ENCODE measurements around the gene ZER1. TPM values are rescaled to one million over a fixed set of nuclear protein-coding genes. Genes with fewer than 3 reads are reported as not detected.

The ZER1 gene
- total RNA-seq, 4 donors from 2014 or later, result 63.6 to 115 (median 105) TPM

- H3K27ac ChIP-seq, result no peak overlapping the region
- no peak for TF ChIP-seq POLR2A (IDR thresholded peaks at IDR 0.05)
- intact Hi-C loops (cut with DNase I; ENCODE audit: low total_unique reads), result no loop called here
- no peaks in the 10 kb centered on the region for H3K9me3 ChIP-seq
- DNase-seq, result no peak
- in situ Hi-C loops (cut with MboI; ENCODE audit: low sequenced_read_pairs in 4 of 4), result no loop called here
- no peaks in the 10 kb centered on the region for H3K27me3 ChIP-seq
- H3K4me1 ChIP-seq, result peaks cover 0 to 8% of the 10 kb centered on the region in 2 donors
- peaks cover 0 to 28% of the 10 kb centered on the region in 2 donors for H3K36me3 ChIP-seq
- no peak overlapping the region for H3K4me3 ChIP-seq
- ATAC-seq, result no peak
Observed at GRCh38 chr9:128728298-128728697, 43.4 kb downstream of the ZER1 start.

DNA sequence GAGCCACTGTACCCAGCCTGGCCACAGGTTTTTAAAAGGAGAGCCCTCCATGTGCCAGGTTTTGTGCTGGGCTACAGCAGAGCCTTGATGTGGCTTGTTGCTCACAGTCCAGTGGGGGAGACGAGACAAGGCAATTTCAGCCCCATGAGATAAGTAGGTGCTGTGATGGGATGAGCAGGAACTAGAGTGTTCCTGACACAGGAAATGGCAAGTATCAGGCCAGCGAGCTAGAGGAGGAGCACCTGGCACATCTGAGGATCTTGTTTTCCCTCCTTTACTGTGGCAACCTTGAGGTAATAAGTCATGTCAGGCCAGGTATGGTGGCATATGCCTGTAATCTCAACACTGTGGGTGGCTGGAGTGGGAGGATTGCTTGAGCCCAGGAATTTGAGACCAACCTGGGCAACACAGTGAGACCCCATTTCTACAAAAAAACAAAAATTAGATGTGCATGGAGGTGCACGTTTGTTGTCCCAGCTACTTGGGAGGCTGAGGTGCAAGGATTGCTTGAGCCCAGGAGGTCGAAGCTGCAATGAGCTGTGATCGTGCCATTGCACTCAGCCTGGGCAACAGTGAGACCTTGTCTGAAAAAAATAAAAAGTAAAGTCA, 44.0 kb downstream of the ZER1 start:
- no peaks in the 10 kb centered on the region for H3K27me3 ChIP-seq
- H3K27ac ChIP-seq, result no peak overlapping the region
- H3K4me3 ChIP-seq, result no peak overlapping the region
- no peak for TF ChIP-seq POLR2A (IDR thresholded peaks at IDR 0.05)
- TF ChIP-seq, protein P1, sequence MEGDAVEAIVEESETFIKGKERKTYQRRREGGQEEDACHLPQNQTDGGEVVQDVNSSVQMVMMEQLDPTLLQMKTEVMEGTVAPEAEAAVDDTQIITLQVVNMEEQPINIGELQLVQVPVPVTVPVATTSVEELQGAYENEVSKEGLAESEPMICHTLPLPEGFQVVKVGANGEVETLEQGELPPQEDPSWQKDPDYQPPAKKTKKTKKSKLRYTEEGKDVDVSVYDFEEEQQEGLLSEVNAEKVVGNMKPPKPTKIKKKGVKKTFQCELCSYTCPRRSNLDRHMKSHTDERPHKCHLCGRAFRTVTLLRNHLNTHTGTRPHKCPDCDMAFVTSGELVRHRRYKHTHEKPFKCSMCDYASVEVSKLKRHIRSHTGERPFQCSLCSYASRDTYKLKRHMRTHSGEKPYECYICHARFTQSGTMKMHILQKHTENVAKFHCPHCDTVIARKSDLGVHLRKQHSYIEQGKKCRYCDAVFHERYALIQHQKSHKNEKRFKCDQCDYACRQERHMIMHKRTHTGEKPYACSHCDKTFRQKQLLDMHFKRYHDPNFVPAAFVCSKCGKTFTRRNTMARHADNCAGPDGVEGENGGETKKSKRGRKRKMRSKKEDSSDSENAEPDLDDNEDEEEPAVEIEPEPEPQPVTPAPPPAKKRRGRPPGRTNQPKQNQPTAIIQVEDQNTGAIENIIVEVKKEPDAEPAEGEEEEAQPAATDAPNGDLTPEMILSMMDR (IDR thresholded peaks at IDR 0.05 in 4 of 5, conservative IDR thresholded peaks at IDR 0.05 in 1 of 5), result no peak
- ATAC-seq (no peak), DNase-seq (no peak)
- intact Hi-C loops (cut with DNase I; ENCODE audit: low total_unique reads) (no loop called here), in situ Hi-C loops (cut with MboI; ENCODE audit: low sequenced_read_pairs in 4 of 4) (no loop called here)
- peaks cover 0 to 23% of the 10 kb centered on the region in 2 donors for H3K36me3 ChIP-seq
- H3K4me1 ChIP-seq, result peaks cover 0 to 8% of the 10 kb centered on the region in 2 donors
- no peaks in the 10 kb centered on the region for H3K9me3 ChIP-seq

DNA sequence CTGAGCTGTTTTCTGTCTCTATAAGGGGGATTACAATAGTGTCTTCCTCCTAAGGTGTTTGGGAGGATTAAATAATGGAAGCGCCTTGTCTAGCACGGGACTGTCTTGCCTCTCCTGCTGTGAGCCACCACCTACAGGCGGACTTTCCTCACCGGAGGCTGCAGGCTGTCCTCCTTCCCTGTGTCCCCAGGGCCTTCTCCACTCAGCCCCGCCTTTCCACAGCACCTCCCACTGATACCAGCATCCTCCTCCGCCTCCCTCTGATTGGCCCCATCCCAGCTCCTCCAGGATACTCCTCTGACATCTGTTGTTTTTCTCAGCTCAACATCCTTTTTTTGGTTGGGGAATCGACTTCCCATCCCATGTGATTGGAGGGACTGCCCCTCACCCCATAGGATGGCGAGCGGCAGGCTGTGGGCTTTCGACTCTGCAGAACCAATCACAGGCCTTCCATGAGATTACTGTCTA, 46.9 kb downstream of the ZER1 start:
- peaks cover 0 to 8% of the 10 kb centered on the region in 2 donors for H3K4me1 ChIP-seq
- in situ Hi-C loops (cut with MboI; ENCODE audit: low sequenced_read_pairs in 4 of 4), result no loop called here
- H3K36me3 ChIP-seq, result no peaks in the 10 kb centered on the region
- DNase-seq (peak; percentile 28 to 63), ATAC-seq (peak; percentile 18 to 32)
- intact Hi-C loops (cut with DNase I; ENCODE audit: low total_unique reads), result loop anchor here (1.0 to 2.0 kb wide), 3 partner anchors 22 to 46 kb away; partner anchors contain the start of genes PKN3, SET and ZER1
- H3K9me3 ChIP-seq, result no peaks in the 10 kb centered on the region
- H3K27me3 ChIP-seq, result no peaks in the 10 kb centered on the region
- TF ChIP-seq, protein P1 (IDR thresholded peaks at IDR 0.05 in 4 of 5, conservative IDR thresholded peaks at IDR 0.05 in 1 of 5), result no peak
- peak in 1 of 2 donors; percentile 6 for TF ChIP-seq POLR2A (IDR thresholded peaks at IDR 0.05)
- H3K27ac ChIP-seq, result peak overlapping the region; percentile 74 to 84 (median 80)
- peak overlapping the region; percentile 62 to 85 (median 76) for H3K4me3 ChIP-seq

- ATAC-seq, result peak; percentile 90 to 93
- Histone ChIP-seq H3K9me3 (no peaks in the 10 kb centered on the region), H3K27me3 (no peaks in the 10 kb centered on the region), H3K36me3 (no peaks in the 10 kb centered on the region), H3K27ac (peak within 1 kb of the TSS; percentile 74 to 84 (median 80)), H3K4me3 (peak within 1 kb of the TSS; percentile 62 to 85 (median 76)), H3K4me1 (peaks cover 0 to 8% of the 10 kb centered on the region in 2 donors)
- in situ Hi-C loops (cut with MboI; ENCODE audit: low sequenced_read_pairs in 4 of 4) (no loop called here), intact Hi-C loops (cut with DNase I; ENCODE audit: low total_unique reads) (loop anchor here (1.0 to 2.0 kb wide), 3 partner anchors 22 to 47 kb away; partner anchors contain the start of genes PKN3, SET and ZER1)
- DNase-seq, result peak; percentile 92 to 98
- TF ChIP-seq, protein P1 (IDR thresholded peaks at IDR 0.05 in 4 of 5, conservative IDR thresholded peaks at IDR 0.05 in 1 of 5), result no peak
- peak; percentile 52 to 81 for TF ChIP-seq POLR2A (IDR thresholded peaks at IDR 0.05)
Observed at GRCh38 chr9:128723866-128724743, 47.6 kb downstream of the ZER1 start, which contains the start of gene ZDHHC12. TSS of gene ZDHHC12 (minus strand) at chr9:128724127. CDS start at chr9:128724093, 34 bp downstream.

All from gastrocnemius medialis (tissue), 4 donors.